Fibroblast of mammary gland (primary cell): ENCODE measurements around the gene NAA38.
A peak's percentile ranks its signal among the peaks of the same experiment; 100 is the strongest.

ENCODE experiments used
- DNase-seq: peaks from one replicate; pipeline ENCODE4 v3.0.0-alpha.2; 2010; ENCODE audit warnings: low read depth
- H3K4me3 ChIP-seq: 2 replicates; pipeline ENCODE4 v1.5.1; 2011; ENCODE audit warnings: low read depth, mild to moderate bottlenecking, low read length, moderate library complexity; ENCODE audit not compliant: control insufficient read depth
- TF ChIP-seq, protein P1 (sequence below): conservative IDR thresholded peaks from 2 replicates; pipeline ENCODE4 v1.5.1; 2011; ENCODE audit warnings: low read depth, low read length, inconsistent platforms; ENCODE audit not compliant: control insufficient read depth, insufficient read depth

The NAA38 gene

DNA sequence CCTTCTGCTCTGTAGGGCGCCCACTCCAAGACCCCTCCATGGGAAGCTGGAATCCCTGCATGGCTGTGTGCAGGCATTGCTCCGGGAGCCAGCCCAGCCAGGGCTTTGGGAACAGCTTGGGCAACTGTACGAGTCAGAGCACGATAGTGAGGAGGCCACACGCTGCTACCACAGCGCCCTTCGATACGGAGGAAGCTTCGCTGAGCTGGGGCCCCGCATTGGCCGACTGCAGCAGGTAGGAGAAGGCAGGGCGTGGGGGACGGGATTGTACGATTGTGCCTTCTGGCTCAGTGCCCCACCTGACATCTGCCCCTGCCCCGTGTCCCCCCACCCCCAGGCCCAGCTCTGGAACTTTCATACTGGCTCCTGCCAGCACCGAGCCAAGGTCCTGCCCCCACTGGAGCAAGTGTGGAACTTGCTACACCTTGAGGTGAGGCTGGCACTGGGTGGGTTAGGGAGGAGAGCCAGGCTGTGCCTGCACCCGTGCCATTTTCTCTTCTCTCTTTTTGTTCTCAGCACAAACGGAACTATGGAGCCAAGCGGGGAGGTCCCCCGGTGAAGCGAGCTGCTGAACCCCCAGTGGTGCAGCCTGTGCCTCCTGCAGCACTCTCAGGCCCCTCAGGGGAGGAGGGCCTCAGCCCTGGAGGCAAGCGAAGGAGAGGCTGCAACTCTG, 11.2 kb downstream of the NAA38 start:
- no peak for DNase-seq
- H3K4me3 ChIP-seq, result no peak overlapping the region
- TF ChIP-seq, protein P1, sequence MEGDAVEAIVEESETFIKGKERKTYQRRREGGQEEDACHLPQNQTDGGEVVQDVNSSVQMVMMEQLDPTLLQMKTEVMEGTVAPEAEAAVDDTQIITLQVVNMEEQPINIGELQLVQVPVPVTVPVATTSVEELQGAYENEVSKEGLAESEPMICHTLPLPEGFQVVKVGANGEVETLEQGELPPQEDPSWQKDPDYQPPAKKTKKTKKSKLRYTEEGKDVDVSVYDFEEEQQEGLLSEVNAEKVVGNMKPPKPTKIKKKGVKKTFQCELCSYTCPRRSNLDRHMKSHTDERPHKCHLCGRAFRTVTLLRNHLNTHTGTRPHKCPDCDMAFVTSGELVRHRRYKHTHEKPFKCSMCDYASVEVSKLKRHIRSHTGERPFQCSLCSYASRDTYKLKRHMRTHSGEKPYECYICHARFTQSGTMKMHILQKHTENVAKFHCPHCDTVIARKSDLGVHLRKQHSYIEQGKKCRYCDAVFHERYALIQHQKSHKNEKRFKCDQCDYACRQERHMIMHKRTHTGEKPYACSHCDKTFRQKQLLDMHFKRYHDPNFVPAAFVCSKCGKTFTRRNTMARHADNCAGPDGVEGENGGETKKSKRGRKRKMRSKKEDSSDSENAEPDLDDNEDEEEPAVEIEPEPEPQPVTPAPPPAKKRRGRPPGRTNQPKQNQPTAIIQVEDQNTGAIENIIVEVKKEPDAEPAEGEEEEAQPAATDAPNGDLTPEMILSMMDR, result no peak

DNA sequence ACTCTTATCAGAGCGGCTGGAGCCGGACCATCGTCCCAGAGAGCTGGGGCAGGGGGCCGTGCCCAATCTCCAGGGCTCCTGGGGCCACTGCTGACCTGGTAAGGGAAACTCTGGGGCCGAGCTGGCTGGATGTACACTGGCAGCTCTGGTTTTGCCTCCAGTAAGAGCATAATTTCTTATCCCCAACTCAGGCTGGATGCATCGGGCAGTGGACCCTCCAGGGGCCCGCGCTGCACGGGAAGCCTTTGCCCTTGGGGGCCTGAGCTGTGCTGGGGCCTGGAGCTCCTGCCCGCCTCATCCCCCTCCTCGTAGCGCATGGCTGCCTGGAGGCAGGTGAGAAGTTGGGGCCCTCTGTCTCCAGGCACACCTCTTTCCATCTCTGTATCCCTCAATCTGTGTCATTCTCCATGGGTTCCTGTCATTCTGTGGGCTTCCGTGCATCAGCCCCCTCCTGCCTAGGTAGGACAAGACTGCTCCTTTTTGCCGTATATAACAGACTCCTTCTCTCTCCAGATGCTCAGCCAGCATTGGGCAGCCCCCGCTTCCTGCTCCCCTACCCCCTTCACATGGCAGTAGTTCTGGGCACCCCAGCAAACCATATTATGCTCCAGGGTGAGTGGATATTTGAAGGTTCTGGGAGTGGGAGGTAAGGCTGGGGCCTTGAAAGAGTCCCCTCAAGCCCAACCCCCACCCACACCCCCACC, 11.8 kb downstream of the NAA38 start:
- DNase-seq, result no peak
- H3K4me3 ChIP-seq, result peak overlapping the region; percentile 68
- TF ChIP-seq, protein P1, result no peak

DNA sequence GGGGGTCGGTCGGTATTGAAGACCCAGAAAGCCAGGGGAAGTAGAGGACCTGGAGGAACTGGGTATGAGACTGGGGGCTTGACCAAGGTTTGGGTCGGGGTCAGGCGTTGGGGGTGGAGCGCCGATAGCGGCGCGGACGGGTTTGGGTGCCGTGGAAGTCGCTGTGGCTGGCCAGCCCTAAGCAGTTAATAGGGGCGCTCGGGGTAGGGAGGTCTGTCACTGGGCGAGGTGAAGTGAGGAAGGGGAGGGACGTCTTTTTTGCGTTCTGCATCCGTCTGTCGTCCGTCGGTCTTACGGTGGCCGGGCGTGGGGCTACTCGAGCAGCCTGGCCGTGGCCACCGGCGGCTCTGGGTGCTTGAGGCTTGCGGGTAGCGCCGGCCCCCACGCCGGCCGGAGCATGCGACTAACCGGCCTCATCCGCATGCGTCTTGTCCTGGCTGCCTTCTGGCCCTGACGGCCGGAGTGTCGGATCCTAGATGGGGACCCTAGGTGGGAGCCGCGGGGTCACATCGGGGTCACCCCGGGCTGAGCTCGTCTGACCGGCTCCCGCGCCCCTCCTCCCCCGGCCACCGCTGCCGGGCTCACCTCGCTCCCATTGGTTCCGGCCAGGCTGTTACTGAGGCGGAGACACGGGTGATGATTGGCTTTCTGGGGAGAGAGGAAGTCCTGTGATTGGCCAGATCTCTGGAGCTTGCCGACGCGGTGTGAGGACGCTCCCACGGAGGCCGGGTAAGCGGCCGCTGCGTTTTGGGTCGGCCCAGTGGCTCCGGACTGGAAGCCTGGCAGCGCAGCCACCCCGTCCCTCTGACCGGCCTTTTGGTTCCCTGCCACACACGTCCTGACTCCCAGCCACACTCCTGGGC, 12.8 kb downstream of the NAA38 start:
- peak; percentile 95 for DNase-seq
- TF ChIP-seq, protein P1, result no peak
- H3K4me3 ChIP-seq, result peak overlapping the region; percentile 68

DNA sequence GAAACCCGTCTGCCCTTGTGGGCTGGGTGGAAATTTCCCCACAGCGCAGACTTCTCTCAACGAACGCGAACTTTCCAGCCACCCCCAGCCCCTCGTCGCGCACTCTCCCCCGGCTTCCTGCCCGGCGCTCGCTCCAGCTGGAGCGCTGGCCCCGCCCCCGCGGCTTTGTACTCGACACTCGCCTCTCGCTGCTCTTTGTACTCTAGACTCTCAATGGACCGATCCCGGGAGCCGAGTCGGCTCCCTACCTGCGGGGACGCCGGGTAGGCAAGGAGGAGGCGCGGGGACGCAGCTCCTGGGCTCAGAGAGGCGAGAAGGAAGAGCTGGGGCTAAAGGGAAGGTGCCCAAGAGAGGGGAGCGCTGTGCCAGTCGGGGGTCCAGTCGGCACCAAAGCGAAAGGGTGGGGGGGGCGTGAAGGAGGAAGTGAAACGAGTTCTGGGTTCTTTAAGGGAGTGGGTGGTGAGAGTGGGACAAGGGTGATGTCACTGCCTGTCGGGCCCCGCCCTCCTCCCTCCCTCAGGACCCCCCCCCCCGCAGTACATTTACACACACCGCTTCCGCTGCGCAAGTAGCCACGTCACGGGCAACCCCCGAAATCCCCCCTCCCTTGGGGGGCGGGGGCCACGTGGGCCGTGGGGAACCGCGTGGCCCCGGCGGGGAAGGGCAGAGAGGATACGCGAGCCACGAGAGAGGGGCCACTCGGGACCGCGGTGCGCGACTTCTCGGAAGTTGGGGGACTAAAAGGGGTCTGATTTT, 13.6 kb downstream of the NAA38 start:
- TF ChIP-seq, protein P1, result no peak
- H3K4me3 ChIP-seq, result peak overlapping the region; percentile 68
- peak; percentile 83 for DNase-seq

DNA sequence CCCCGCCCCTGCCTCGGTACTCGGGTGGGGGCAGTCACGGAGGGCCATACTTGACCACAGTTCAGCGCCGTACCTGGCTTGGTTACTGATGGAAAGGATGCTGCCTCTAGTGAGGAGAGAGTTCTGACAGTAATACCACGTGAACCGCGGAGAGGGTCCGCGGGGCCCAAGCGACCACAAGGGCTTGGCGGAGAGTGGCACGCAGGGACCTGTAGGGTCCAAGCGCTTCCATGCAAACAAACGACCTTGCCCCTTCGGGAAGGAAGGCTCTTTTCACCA, 14.2 kb downstream of the NAA38 start:
- TF ChIP-seq, protein P1, result no peak
- DNase-seq, result no peak
- peak overlapping the region; percentile 68 for H3K4me3 ChIP-seq
